Lower leg skin (tissue), 3 donors: ENCODE data around the gene RALGAPA2.

Experiments used
- CTCF ChIP-seq, 3 donors: fragments of 450-650 bp; IDR thresholded peaks; one replicate each; pipeline ENCODE4 v1.5.1; 2016; ENCODE audit warnings: antibody characterized with exemption in 3 of 3, mild to moderate bottlenecking in 3 of 3, moderate library complexity in 2 of 3
- POLR2A ChIP-seq, 2 donors: fragments of 450-650 bp; IDR thresholded peaks; one replicate each; pipeline ENCODE4 v1.6.1; 2016 to 2017; ENCODE audit warnings: antibody characterized with exemption in 2 of 2, mild to moderate bottlenecking in 1 of 2, moderate library complexity in 1 of 2

- TF ChIP-seq CTCF (IDR thresholded peaks at IDR 0.05): no peak
- no peak for TF ChIP-seq POLR2A (IDR thresholded peaks at IDR 0.05)
Observed at GRCh38 chr20:20677186-20677585, 35.3 kb downstream of the RALGAPA2 start.
